Islet precursor cell (in vitro differentiated cells): ENCODE results near the gene BBS1.
"Not testable (repeated sequence)": the region's sequence is repeated elsewhere in the genome, so short reads cannot be mapped to it uniquely, and the experiment has no call there.

ENCODE experiments used
- DNase-seq: peaks from one replicate; pipeline ENCODE4 v3.0.0-alpha.2; 2018

BBS1 gene

DNA sequence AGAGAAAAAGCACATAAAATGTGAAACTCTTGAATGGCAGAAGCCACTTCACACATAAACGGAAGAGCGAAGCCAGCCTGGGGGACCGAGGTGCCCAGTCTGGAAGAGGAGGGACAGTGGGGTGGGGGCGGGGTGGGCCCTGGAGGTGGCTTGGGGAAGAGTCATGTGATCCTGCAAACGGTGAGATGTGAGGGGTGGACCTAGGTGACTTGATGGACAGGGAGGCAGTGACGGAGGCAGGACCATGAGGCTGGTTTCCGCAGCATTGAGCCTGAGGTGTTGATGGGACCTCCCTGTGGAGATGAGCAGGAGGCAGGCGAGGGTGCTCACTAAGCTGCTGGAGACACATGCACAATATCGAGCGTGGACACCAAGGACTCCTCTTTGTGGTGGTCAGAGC lies 18.6 kb downstream of the BBS1 start:
- DNase-seq = no peak

DNA sequence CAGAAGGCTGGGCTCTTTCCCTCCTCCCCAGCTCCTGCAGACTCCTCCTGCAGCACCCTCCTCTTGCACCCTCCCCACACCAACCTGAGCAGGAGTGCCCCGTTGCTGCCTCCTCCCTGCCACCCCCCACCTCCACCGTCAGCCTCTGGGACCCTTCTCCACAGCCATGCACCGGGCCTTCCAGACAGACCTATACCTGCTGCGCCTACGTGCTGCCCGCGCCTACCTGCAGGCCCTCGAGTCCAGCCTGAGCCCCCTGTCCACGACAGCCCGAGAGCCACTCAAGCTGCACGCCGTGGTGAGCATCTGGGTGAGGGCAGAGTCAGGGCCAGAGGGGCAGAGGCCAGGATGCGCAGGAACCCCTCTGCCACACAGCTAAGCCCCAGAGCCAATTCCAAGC lies 19.2 kb downstream of the BBS1 start:
- no peak for DNase-seq

DNA sequence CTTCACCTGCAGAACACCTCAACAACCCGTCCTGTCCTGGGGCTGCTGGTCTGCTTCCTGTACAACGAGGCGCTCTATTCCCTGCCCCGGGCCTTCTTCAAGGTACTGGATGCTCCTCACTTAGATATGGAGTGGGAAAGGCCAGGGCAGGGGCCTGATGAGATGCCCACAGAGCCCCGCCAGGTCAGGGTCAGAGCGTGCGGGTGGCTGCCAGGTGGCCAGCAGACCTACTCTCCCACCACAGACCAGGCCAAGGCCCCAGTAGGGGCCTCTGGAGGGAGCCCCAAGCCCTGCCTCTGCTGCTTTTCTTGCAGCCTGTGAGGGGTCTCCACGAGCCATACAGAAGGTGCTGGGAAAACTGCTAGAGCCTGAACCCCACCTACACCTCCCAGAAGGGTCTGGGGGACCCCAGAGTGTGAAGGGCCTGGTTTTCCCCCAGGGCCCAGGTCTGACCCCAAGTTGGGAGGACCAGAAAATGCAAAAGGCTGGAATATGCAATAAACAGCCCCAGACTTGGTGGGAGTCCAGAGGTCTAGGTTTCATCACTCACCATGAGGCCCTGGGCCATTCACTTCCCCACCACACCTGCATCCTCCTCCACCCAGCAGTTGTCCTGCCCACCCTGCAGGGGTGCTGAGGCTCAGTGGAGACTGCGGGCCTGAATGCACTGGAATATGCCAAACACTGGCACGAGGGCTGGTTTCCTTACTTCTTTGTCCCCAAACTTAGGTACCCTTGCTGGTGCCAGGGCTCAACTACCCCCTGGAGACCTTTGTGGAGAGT lies 20.7 kb downstream of the BBS1 start:
- DNase-seq = no peak

DNA sequence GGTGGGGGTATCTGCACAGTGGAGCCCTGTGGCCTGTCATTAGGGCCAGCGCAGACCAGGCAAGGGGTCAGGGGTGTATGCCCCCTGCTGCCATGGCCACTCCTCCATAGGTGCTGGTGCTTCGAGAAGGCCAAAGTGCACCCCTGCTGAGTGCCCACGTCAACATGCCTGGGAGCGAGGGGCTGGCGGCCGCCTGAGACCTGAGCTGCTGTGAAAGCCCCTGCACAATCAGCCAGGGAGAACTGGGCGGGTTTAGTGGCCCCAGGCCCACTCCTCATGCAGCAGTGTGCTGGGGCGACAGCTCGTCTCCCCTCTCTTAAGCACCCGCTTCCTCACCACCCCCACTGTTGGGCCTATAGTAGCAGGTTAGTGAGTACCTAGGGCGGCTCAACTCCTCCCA lies 21.4 kb downstream of the BBS1 start:
- DNase-seq = peak; percentile 44

DNA sequence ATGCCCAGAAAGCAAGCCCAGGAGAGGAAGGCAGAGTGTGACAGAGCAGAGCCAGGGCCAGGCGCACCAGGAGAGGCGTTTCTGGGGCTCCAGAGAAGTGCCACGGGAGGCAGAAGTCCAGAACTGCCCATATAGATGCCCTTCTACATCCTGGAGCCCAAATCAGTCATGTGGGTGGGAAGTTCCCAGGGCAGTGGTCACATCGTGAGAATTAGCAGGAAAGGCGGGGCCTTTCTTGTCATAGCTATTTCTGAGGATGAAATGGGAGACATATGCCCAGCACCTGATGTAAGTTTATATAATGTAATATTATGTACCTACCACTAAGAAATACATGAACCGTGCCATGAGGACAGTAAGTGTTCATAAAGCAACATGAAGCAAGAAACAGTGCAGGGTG lies 22.3 kb downstream of the BBS1 start:
- DNase-seq = no peak

DNA sequence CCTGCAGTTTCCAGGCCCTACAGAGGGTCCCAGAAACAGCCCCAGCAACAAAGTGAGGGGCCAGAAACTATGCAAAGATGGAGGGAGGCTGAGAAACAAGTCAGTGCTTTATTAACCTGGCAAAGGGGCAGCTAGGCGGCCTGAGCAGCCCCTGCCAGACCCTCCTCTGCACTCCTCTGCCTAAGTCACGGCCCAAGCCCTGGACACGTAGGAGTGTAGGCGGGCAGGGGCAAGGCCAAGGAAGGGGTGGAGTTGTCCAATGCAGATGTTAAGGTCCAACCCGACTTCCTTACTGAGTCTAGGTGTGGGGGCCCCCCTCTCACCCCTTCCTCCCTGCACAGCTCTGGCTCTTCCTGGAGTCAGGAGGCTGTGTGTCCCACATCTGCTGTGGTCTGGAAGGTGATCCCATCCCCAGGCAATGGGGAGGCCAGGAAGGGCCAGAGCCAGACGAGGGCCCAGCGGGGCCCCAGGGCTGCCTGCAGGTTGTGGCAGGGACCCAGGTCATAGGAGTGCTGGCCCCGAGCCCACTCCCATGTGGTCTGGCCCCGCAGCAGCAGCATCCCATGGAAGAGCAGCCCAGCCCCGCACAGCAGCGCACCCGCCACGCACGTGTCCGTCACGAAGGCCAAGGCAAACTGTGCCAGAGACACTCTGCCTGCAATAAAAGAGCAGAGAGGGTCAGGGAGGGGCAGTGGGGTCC lies 28.9 kb downstream of the BBS1 start:
- peak; percentile 49 for DNase-seq

DNA sequence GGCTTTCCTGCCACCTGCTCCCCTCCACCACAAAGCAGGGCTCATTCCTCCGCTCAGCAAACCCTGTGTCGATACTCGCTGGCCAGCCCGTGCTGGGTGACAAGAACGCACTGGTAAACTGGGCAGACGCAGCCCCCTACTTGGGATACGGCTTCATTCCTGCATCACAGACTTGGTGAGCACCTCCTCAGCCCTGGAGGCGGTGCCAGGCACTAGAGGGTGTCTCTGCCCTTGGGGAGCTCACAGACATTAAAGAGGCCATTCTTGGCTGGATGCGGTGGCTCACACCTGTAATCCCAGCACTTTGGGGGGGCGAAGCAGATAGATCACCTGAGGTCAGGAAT lies 29.4 kb downstream of the BBS1 start:
- DNase-seq = no peak

DNA sequence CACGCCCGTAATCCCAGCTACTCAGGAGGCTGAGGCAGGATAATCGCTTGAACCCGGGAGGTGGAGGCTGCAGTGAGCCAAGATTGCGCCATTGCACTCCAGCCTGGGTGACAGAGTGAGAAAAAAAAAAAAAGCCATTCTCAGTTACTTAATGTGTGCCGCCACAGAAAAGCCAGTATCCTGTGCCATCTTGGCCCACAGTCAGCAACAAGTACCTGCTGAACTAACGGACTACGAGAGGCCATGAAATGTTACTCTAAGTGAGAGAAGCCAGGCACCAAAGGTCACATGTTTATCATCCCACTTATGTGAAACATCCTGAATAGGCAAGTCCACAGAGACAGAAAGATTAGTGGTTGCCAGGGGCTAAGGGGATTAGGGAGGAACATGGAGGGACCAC lies 30.2 kb downstream of the BBS1 start:
- DNase-seq = not testable (repeated sequence)

DNA sequence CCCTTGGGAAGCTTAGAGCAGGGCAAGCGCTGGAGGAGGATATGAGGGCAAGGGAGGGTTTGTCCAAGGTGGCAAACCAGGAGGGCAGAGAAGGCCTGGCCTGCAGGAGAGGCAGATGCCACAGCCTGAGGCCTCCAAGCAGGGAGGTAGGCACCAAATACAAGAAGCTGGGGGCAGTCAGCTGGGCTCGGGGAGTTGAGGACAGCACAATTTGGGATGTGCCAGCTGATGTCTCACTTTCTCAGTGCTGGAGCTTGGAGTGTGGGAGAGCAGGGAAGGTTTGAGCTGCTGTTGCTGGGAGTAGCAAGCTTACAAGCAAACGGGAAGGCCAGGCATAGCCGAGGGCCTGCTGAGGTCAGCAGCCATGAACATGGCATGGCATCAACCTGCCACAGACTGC lies 31.5 kb downstream of the BBS1 start:
- peak; percentile 40 for DNase-seq

DNA sequence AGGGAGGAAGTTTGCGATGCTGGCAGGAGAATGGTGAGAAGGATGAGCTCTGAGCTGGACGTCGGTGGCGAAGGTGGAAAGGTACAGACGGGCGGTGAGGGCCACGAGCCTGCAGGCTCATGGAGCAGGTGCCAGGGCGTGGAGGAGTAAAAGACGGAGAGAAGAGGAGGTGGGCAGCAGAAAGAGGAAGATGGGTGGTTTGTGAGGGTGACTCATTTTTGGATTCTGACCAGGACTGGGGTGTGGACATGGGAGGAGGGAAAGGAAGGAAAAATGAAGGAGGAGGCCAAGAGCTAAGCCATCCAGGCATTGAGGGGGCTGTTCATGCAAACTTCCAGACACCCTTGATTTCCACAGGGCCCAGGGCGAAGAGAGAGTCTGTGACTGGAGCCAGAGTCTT lies 31.9 kb downstream of the BBS1 start:
- DNase-seq = no peak

DNA sequence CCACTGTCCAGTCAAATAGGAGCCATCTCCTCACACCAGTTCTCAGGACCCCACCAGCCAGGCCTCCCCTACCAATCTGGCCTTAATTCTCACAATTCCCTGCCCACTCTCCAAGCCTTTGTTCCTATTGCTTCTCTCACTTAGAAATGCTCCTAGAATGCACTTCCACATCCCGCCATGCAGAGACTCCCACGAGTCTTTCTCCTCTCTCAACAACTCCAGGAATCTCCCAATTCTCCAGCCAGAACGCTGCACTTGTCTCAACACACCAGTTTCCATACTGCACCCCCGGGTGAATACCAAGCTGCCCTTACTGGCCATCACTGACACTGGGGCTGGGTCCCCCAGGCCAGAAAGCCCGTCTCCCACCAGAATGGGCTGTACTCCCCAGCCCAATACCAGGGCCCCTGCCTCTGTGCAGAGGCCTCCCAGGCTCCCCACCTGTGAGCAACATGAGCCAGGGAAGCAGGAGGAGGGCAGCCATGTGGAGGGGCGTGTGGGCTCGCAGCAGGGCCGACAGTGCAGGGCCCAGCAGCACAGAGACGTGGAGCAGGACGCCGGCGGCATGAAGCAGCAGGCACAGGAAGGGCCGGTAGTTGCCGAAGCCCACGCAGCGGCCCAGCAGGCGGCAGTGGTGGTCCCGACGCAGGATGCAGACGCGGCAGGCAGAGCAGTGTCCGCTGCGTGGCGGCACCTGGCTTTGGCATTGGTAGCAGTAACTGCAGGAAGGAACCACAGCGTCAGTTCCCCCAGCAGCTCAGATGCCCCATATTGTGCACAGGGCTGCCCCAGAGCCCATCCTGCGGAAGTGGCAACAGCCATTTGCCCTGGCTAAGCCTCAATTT lies 33.0 kb downstream of the BBS1 start:
- peak; percentile 90 for DNase-seq

DNA sequence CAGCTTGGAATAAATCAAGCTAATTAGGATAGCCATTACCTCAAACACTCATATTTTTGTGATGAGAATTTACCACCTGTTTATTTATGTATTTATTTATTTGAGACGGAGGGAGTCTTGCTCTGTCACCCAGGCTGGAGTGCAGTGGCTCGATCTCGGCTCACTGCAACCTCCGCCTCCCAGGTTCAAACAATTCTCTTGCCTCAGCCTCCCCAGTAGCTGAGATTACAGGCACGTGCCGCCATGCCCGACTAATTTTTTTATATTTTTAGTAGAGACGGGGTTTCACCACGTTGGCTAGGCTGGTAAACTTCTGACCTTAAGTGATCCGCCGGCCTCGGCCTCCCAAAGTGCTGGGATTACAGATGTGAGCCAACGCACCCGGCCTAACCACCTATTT lies 34.5 kb downstream of the BBS1 start:
- peak; percentile 37 for DNase-seq

DNA sequence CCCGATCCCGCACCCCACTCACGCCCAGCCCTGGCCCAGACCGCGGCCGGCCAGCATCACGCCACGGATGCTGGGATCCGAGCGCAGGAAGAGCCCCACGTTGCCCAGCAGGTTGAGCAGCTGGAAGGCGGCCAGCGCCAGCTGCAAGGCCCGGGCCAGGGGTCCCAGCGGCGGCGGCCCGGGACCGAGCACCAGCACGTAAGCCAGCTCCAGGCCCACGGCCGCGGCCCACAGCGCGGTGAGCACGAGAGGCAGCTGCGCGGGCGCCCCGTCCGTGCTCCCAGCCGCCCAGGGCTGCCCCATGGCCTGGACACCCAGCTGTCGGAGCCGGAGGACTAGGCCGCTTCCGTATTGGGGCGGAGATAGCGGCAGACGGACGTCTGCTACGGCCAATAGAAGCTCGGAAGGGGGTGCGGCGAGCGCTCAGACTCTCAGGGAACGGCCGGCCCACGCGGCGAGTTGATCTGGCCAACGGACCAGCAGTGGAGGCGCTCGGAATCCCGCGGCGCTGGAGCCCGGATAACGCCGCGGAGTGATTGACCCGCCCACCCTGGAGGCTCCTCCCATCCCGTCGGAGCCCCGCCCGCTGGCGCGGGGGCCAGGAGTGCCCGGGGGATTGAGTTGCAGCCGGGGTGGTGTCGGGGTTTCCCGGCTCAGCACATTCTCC lies 35.4 kb downstream of the BBS1 start, which contains the start of gene ZDHHC24:
TSS of gene ZDHHC24 (minus strand) at position 348 of the 667 bp plus-strand sequence. CDS start at position 303, 45 bp downstream.
- peak; percentile 98 for DNase-seq

DNA sequence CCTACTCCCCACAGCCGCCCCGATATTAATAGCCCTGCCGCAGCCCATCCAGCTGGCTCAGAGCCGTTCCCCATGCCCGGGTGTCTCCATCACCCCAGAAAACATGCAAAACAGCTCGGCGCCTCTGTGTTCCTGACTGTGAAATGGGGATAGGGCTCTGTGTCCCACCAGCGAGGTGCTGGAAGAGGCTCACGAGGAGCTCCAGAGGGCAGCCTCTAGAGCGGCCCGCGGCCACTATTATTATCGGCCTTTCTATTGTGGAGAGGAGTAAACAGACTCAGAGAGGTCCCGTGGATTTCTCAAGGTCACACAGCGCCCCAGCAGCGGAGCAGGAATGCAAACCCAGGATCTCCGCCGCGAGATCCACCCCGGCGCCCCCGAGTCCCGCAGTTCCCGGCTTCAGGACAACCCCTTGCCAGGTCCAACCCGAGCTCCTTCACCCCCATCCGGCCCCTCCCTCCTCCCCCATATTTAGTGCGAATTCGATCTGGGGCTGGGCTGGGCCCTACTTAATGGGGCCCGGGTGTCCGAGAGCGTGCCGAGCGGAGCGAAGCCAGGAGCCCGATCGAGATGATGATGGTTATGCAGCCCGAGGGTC lies 36.0 kb downstream of the BBS1 start, which contains the start of gene ACTN3:
TSS of gene ACTN3 (plus strand) at position 536 of the 598 bp plus-strand sequence. CDS start at position 571, 35 bp downstream.
- DNase-seq = peak; percentile 58

DNA sequence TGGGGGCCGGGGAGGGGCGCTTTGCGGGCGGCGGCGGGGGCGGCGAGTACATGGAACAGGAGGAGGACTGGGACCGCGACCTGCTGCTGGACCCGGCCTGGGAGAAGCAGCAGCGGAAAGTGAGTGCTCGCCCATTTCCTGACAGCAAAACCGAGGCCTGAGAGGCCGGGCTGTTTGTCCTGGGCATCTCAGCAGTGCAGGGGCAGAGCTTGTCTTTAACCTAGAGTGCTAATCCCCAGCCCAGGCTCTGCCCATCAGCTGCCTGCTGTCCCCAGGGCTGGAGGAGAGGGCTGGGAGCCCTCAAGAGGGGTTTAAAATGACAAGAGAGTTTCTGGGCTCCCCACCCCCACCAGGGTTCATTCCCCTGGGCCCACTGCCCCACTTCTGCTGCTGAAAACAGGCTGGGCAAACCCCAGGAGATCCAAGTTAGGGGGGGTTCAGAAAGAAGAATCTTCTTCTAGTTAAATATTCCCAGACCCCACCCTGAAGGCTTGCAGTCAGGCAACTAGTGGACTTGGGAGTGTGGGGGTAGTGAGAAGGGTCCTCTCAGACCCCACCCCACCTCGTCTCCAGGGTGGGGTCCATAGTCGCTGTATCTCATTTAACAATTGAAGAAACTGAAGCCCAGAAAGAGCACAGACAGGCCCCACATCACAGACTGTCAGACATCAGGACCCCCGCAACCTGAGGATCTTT lies 36.7 kb downstream of the BBS1 start:
- peak; percentile 56 for DNase-seq

DNA sequence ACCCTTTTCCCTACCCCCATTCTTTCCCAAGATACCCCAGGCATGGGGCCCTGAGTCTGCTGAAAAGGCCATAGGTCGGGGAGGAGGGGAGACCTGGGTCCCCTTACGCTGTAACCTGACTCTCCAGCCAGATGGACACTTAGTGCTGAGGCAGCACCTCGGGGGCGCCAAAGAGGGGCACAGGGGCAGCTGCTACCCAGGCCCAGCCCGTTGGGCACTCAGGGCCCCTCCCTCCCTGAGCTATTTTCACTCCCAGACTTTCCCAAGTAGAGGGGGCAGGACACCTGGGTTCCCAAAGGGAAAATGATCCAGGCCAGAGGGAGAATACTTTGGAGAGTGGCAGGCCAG lies 37.2 kb downstream of the BBS1 start:
- DNase-seq = peak; percentile 49

DNA sequence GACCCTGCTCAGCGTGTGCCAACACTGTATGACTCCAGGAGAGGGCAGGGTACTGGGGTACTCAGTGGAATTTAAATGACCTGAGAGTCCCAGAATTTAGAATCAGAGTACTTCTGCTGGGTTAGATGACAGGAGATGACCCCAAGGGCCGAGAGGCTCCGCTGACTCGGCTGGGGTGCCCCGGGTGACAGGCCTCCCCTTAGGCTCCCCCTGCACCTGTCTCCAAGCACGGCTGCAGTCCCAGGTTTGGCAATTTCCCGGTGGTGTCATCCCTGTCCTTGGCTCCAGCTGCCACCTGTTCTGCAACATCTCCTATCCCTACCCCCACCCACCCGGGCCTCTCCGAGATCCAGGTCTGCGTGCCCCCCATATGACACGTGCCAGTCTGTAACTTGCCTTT lies 37.6 kb downstream of the BBS1 start:
- peak; percentile 46 for DNase-seq

DNA sequence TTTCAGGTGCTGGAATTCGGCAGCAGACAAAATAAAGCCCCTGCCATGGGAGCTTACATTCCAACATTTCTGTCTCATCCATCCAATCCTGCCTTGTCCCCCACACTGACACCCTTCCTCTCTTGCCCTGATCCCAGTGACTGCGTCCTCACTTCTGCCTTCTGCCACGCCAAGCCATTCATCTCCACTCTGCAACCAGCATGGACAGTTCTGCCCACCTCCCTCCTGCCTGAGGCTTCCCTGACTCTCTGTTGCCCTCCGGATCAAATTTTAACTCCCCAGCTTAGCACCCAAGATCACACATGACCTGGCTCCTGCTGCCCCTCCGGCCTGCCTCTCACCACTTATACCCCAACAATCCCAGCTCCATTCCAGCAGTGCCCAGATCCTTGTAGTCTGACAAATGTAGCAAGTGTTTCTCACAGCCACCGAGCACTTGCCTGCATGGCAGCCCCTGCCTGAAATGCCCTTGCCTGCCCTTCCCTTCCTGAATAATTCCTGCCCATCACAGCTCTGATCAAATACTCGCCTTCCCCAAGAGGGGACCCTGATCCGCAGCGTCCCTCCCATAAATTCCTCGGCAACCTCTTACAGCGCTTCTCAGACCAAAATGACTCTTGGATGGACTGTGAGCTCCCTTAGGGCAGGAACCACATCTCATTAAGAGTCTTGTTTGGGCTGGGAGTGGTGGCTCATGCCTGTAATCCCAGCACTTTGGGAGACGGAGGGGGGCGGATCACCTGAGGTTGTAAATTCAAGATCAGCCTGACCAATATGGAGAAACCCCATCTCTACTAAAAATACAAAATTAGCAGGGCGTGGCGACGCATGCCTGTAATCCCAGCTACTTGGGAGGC lies 38.6 kb downstream of the BBS1 start:
- peak; percentile 53 for DNase-seq

DNA sequence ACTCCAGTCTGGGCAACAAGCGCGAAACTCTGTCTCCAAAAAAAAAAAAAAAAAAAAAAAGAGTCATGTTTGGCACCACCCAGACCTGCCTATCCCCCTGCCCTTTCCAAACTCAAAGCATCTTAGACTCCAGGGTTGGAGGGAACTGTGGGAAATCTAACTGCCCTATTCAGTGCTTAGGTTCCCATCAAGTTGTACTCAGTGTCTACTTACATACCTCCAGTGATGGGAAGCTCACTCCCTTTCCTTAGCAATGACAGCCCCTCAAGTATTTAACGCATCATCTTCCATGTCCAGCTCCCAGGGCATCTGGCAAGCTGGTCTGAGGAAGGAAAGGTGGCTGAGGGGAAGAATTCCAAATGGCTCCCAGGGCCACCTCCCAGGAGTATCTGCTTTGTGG lies 39.3 kb downstream of the BBS1 start:
- DNase-seq = no peak

DNA sequence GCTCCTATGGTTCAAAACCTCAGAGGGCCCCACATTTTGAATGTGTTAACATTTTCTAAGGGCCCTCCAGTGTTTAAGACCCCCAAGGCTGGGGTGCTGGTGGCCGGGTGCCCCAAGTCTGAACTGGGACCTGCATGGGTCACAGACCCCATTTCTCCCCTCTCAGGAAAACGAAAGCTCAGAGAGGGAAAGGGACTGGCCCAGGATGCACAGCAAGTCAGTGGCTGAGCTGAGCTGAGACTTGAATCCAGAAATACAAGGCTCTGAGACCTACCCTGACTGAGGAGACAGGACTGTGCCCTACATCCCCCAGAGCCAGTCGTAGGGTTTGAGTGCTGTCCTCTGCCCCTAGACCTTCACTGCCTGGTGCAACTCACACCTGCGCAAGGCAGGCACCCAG lies 40.5 kb downstream of the BBS1 start:
- no peak for DNase-seq

DNA sequence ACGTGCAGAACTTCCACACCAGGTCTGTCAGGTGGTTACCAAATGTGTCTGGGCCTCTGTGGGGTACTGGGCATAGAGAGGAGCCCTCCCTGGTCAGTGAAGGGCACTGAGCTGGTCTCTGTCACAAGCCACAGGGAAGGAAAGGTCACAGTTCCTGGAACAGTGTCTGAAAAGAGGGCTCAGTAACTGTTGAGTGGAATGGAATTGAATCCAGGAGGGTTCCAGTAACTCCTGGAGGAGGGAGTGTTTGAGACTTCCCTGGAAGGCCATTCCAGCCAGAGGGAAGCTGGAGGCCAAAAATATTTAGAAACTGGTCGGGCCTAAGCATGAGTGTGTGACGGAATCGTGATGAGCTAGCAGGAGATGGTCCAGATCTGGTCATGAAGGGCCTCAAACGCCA lies 44.2 kb downstream of the BBS1 start:
- no peak for DNase-seq
